Vagina (tissue), 2 donors: ENCODE data around the gene ACTL6B. TPM values are rescaled to one million over a fixed set of nuclear protein-coding genes. Genes with fewer than 3 reads are reported as not detected.

Source experiments
- DNase-seq, 2 donors: peaks; one replicate each; pipeline ENCODE4 v3.0.0-alpha.2; 2017; ENCODE audit errors: extremely low spot score in 2 of 2
- H3K27ac ChIP-seq: fragments of 200-600 bp; sonication (generic); one replicate; pipeline ENCODE4 v1.5.1; 2019
- H3K27me3 ChIP-seq: fragments of 200-600 bp; sonication (generic); one replicate; pipeline ENCODE4 v1.5.1; 2019
- H3K36me3 ChIP-seq, 2 donors: fragments of 200-600 bp; sonication (generic); one replicate each; pipeline ENCODE4 v1.5.1; 2017 to 2019
- H3K4me1 ChIP-seq: fragments of 200-600 bp; sonication (generic); one replicate; pipeline ENCODE4 v1.5.1; 2019
- H3K4me3 ChIP-seq, 2 donors: fragments of 200-600 bp; sonication (generic); 1 replicate in 1 of 2; 2 replicates in 1 of 2; pipeline ENCODE4 v1.5.1; 2016 to 2019
- H3K9me3 ChIP-seq: fragments of 200-600 bp; sonication (generic); one replicate; pipeline ENCODE4 v1.5.1; 2019
- CTCF ChIP-seq, 3 experiments: fragments of 450-650 bp in 2 of 3; fragments of 200-600 bp in 1 of 3; sonication (generic) in 1 of 3; IDR thresholded peaks; one replicate each; pipeline ENCODE4 v1.5.1; 2017 to 2019; ENCODE audit warnings: antibody characterized with exemption in 3 of 3, mild to moderate bottlenecking in 2 of 3, moderate library complexity in 2 of 3
- POLR2A ChIP-seq, 2 donors: fragments of 450-650 bp; IDR thresholded peaks; one replicate each; pipeline ENCODE4 v1.6.1; 2017; ENCODE audit warnings: antibody characterized with exemption in 2 of 2, mild to moderate bottlenecking in 2 of 2, moderate library complexity in 2 of 2
- POLR2AphosphoS5 ChIP-seq, 2 donors: sonication (generic); formaldehyde crosslinking; IDR thresholded peaks; one replicate each; pipeline ENCODE4 v1.9.0; 2017; ENCODE audit warnings: antibody characterized with exemption in 2 of 2, mild to moderate bottlenecking in 2 of 2, low read depth in 1 of 2; ENCODE audit not compliant: insufficient read depth in 1 of 2
- intact Hi-C: fragments of 100-400 bp; cut with DNase I; formaldehyde crosslinking; loops from one replicate; pipeline ENCODE4 v1.15.1; 2023
- total RNA-seq: library from RNA; depleted of rRNA; stranded (reverse); fragments of >200 nt; gene quantifications from one replicate; pipeline ENCODE4 v1.2.3, GENCODE V29; 2016

Gene ACTL6B
- total RNA-seq, 1 donor from 2014 or later, result 0.49 TPM

GRCh38 chr7:100689230-100690135, 33.2 kb upstream of the ACTL6B start:
- TF ChIP-seq POLR2AphosphoS5 (IDR thresholded peaks at IDR 0.05; ENCODE audit: insufficient read depth in 1 of 2, low read depth in 1 of 2) (no peak), CTCF (IDR thresholded peaks at IDR 0.05) (no peak), POLR2A (IDR thresholded peaks at IDR 0.05) (no peak)
- H3K27me3 ChIP-seq, result no peaks in the 10 kb centered on the region
- H3K4me3 ChIP-seq, result no peak overlapping the region
- peaks cover 62% of the 10 kb centered on the region for H3K4me1 ChIP-seq
- intact Hi-C loops, result loop anchor here (5.0 kb wide), 3 partner anchors 87 to 222 kb away; partner anchors contain the start of gene PCOLCE
- no peak for DNase-seq
- no peak overlapping the region for H3K27ac ChIP-seq
- peaks cover 4 to 41% of the 10 kb centered on the region in 2 donors for H3K36me3 ChIP-seq
- no peaks in the 10 kb centered on the region for H3K9me3 ChIP-seq

- Histone ChIP-seq H3K36me3 (peaks cover 4 to 51% of the 10 kb centered on the region in 2 donors), H3K9me3 (no peaks in the 10 kb centered on the region), H3K27me3 (no peaks in the 10 kb centered on the region), H3K4me1 (peaks cover 59% of the 10 kb centered on the region), H3K27ac (peak overlapping the region; percentile 25), H3K4me3 (no peak overlapping the region)
- intact Hi-C loops, result no loop called here
- no peak for DNase-seq
- TF ChIP-seq CTCF (IDR thresholded peaks at IDR 0.05), result no peak
- TF ChIP-seq POLR2AphosphoS5 (IDR thresholded peaks at IDR 0.05; ENCODE audit: insufficient read depth in 1 of 2, low read depth in 1 of 2), result no peak
- TF ChIP-seq POLR2A (IDR thresholded peaks at IDR 0.05), result no peak
These were observed 32.1 kb upstream of the ACTL6B start for GRCh38 chr7:100688326-100688860.

- H3K27ac ChIP-seq, result no peak overlapping the region
- intact Hi-C loops, result no loop called here
- H3K36me3 ChIP-seq, result peaks cover 4 to 57% of the 10 kb centered on the region in 2 donors
- no peak overlapping the region for H3K4me3 ChIP-seq
- peak in 1 of 2 donors; percentile 30 for TF ChIP-seq POLR2AphosphoS5 (IDR thresholded peaks at IDR 0.05; ENCODE audit: insufficient read depth in 1 of 2, low read depth in 1 of 2)
- no peak for TF ChIP-seq CTCF (IDR thresholded peaks at IDR 0.05)
- H3K27me3 ChIP-seq, result no peaks in the 10 kb centered on the region
- no peak for DNase-seq
- H3K4me1 ChIP-seq, result peaks cover 54% of the 10 kb centered on the region
- no peaks in the 10 kb centered on the region for H3K9me3 ChIP-seq
These were observed 31.6 kb upstream of the ACTL6B start for GRCh38 chr7:100687751-100688300.

- intact Hi-C loops, result no loop called here
These were observed 31.0 kb upstream of the ACTL6B start for GRCh38 chr7:100687261-100687660.

More at GRCh38 chr7:100687261-100687660, 31.0 kb upstream of the ACTL6B start:
- Histone ChIP-seq H3K36me3 (peaks cover 4 to 63% of the 10 kb centered on the region in 2 donors), H3K27ac (no peak overlapping the region), H3K9me3 (no peaks in the 10 kb centered on the region), H3K4me1 (peaks cover 48% of the 10 kb centered on the region), H3K27me3 (no peaks in the 10 kb centered on the region), H3K4me3 (no peak overlapping the region)
- no peak for DNase-seq
- no peak for TF ChIP-seq POLR2AphosphoS5 (IDR thresholded peaks at IDR 0.05; ENCODE audit: insufficient read depth in 1 of 2, low read depth in 1 of 2)
- TF ChIP-seq POLR2A (IDR thresholded peaks at IDR 0.05), result no peak
- TF ChIP-seq CTCF (IDR thresholded peaks at IDR 0.05), result no peak
